Osteocyte (in vitro differentiated cells): ENCODE results near the gene WASHC2C. TPM values are rescaled to one million over a fixed set of nuclear protein-coding genes. Genes with fewer than 3 reads are reported as not detected.
"Not testable (repeated sequence)": the region's sequence is repeated elsewhere in the genome, so short reads cannot be mapped to it uniquely, and the experiment has no call there.

Experiments used
- DNase-seq: peaks from one replicate; pipeline ENCODE4 v3.0.0; 2021; ENCODE audit warnings: mixed read lengths; ENCODE audit not compliant: unreplicated experiment; ENCODE audit errors: extremely low spot score
- H3K27ac Mint-ChIP-seq: one replicate; pipeline ENCODE4 v1.8.0; 2021; ENCODE audit warnings: mild to moderate bottlenecking, mixed read lengths; ENCODE audit not compliant: unreplicated experiment
- H3K27me3 Mint-ChIP-seq: one replicate; pipeline ENCODE4 v1.8.0; 2021; ENCODE audit warnings: mixed read lengths; ENCODE audit not compliant: unreplicated experiment
- H3K36me3 Mint-ChIP-seq: one replicate; pipeline ENCODE4 v1.8.0; 2021; ENCODE audit warnings: mixed read lengths; ENCODE audit not compliant: unreplicated experiment
- H3K4me1 Mint-ChIP-seq: one replicate; pipeline ENCODE4 v1.8.0; 2021; ENCODE audit warnings: mixed read lengths; ENCODE audit not compliant: unreplicated experiment
- H3K4me3 Mint-ChIP-seq: one replicate; pipeline ENCODE4 v1.8.0; 2021; ENCODE audit warnings: mild to moderate bottlenecking, moderate library complexity, mixed read lengths; ENCODE audit not compliant: unreplicated experiment
- H3K9me3 Mint-ChIP-seq: one replicate; pipeline ENCODE4 v1.8.0; 2021; ENCODE audit warnings: mixed read lengths; ENCODE audit not compliant: unreplicated experiment
- long read RNA-seq: library from polyadenylated mRNA; unstranded; transcript quantifications from one replicate; pipeline ENCODE4 v2.0.0, GENCODE V29; 2021
- total RNA-seq: library from RNA; stranded (reverse); gene quantifications from 2 replicates; pipeline ENCODE4 v1.2.1, GENCODE V29; 2021

The WASHC2C gene, protein sequence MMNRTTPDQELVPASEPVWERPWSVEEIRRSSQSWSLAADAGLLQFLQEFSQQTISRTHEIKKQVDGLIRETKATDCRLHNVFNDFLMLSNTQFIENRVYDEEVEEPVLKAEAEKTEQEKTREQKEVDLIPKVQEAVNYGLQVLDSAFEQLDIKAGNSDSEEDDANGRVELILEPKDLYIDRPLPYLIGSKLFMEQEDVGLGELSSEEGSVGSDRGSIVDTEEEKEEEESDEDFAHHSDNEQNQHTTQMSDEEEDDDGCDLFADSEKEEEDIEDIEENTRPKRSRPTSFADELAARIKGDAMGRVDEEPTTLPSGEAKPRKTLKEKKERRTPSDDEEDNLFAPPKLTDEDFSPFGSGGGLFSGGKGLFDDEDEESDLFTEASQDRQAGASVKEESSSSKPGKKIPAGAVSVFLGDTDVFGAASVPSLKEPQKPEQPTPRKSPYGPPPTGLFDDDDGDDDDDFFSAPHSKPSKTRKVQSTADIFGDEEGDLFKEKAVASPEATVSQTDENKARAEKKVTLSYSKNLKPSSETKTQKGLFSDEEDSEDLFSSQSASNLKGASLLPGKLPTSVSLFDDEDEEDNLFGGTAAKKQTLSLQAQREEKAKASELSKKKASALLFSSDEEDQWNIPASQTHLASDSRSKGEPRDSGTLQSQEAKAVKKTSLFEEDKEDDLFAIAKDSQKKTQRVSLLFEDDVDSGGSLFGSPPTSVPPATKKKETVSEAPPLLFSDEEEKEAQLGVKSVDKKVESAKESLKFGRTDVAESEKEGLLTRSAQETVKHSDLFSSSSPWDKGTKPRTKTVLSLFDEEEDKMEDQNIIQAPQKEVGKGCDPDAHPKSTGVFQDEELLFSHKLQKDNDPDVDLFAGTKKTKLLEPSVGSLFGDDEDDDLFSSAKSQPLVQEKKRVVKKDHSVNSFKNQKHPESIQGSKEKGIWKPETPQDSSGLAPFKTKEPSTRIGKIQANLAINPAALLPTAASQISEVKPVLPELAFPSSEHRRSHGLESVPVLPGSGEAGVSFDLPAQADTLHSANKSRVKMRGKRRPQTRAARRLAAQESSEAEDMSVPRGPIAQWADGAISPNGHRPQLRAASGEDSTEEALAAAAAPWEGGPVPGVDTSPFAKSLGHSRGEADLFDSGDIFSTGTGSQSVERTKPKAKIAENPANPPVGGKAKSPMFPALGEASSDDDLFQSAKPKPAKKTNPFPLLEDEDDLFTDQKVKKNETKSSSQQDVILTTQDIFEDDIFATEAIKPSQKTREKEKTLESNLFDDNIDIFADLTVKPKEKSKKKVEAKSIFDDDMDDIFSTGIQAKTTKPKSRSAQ (N-terminal part only)
- 62.8 and 70.5 TPM in 2 replicates for total RNA-seq
- long read RNA-seq, full-length matches to known transcripts = 19 of 300 reads
- long read RNA-seq, partial matches to known transcripts = 202 of 300 reads
- long read RNA-seq, other reads (novel, unspliced or antisense) = 79 of 300 reads

DNA sequence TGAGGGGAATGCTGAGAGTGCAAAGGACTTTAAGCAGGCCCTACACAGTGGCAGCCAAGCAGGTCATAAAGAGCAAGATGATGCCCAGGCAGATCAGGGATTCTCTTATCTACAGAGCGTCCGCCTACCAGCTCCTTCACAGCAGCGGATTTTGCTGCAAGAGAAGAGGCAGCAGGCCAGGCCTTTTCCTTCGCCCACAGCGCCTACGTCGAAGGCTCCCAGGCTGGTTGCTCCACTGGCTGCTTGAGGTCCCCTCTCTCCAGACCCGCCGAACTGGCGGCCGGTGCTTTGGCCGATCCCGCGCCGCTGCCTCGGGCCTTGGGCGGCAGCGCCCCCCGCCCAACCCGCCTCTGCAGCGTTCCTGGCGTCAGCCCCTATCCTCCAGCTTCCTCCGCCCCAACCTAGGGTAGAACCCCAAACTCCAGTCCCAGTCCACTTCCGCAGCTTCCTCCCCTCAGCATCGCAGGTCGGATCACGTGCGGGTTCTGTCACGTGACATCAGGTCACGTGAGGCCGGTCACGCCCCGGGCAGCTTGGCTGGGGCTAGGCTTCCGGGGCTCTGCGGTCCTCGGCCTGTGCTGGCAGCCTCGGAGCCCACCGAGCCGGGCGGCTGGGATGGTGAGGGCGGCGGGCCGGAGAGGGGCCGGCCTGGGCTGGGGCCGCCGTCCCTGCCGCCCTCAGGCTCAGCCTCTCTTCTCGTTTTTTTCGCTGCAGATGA lies at the start of gene WASHC2C:
TSS of gene WASHC2C (plus strand) at position 564 of the 718 bp plus-strand sequence. CDS start at position 616, 52 bp downstream.
- DNase-seq = peak; percentile 96
- H3K4me1 Mint-ChIP-seq, H3K9me3 Mint-ChIP-seq, H3K27me3 Mint-ChIP-seq, H3K36me3 Mint-ChIP-seq: not testable (repeated sequence)
- H3K4me3 Mint-ChIP-seq = peak within 1 kb of the TSS; percentile 86
- H3K27ac Mint-ChIP-seq = peak within 1 kb of the TSS; percentile 81

DNA sequence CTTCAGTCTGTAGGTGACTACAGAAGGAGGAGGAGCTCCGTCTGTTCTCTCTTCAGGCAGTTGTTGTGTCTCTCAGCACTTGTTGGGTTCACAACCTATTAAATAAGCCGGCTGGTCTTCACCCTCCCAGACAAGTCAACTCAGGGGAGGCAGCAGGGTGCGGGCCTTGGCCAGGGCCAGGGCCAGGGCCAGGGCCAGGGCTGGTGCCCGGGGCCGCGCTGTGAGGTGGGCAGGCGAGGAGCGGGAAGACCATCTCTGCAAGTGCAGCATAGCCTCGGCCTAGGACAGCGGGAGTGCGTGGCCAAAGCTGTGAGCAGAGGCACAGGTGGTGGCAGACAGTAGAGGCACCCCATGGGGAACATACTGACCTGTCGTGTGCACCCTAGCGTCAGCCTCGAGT lies 48.6 kb upstream of the WASHC2C start:
- not testable (repeated sequence) for DNase-seq, H3K36me3 Mint-ChIP-seq, H3K4me3 Mint-ChIP-seq, H3K27me3 Mint-ChIP-seq, H3K4me1 Mint-ChIP-seq, H3K9me3 Mint-ChIP-seq, H3K27ac Mint-ChIP-seq

DNA sequence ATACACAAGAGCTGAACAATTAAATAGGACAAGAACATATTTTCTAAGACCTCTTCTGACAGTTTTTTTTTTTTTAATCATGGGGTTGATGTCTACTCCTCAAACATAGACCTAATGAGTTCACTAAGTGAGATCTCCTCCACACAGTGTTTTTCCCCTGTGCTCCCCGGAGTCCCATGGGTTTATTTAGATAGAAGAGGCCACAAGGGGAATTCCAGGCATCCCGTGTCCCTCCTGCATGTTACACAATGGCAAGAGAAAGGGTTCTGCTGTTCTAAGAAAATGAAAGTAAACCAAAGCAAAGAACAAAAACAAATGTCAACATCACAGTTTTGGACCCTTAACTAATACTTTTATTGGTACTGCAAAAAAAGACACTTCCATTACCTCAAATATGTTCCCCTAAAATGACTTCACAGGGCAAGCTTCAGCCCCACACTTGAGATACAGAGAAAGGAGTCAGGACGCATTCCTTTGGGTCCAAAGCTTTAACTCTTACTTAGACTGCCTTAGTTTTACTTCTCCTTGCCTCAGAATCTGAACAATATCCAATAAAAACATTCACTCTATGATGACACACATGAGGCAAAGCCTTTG lies 16.8 kb upstream of the WASHC2C start:
- H3K4me3 Mint-ChIP-seq = peak overlapping the region; percentile 29
- H3K4me1 Mint-ChIP-seq, H3K9me3 Mint-ChIP-seq, H3K27me3 Mint-ChIP-seq, DNase-seq, H3K27ac Mint-ChIP-seq, H3K36me3 Mint-ChIP-seq: not testable (repeated sequence)

DNA sequence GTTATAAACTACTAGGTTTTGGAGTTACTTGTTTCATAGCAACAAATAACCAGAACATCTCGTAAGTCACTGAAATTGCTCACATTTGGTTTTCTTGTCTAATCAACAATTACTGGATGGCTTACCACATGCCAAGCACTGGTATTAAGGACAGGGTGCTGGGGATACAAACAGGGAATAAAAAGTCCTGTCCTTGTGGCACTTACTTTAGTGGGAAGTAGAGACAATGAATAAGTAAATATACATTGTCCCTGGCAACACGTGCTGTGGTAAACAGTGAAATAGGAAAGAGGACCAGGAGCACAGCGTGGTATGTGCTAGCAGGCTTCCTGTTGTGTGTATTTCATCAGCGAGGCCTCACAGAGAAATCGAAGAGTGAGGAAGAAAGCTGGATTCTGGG lies 15.8 kb upstream of the WASHC2C start:
- not testable (repeated sequence) for H3K4me1 Mint-ChIP-seq, H3K36me3 Mint-ChIP-seq, H3K27me3 Mint-ChIP-seq, H3K27ac Mint-ChIP-seq, H3K9me3 Mint-ChIP-seq, H3K4me3 Mint-ChIP-seq, DNase-seq

DNA sequence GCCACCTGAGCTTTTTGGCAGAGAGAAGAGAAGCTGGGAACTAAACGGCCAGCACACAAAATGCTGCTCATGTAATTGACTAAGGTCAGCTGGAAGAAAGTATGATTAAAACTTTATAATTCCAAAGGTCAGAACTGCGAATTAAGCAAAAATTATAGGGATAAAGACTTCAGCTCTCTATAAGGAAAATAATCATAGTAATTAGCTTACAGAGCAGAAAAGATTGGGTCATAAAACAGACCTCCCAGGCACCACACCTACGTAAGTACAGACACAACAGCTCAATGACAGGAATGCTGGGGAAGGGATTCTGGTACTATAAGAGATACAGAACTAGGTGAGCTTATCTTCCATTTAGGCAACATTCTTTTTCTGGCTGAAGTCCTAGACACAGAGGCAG lies 10.0 kb upstream of the WASHC2C start:
- not testable (repeated sequence) for H3K36me3 Mint-ChIP-seq, H3K27ac Mint-ChIP-seq, H3K9me3 Mint-ChIP-seq, DNase-seq, H3K4me3 Mint-ChIP-seq, H3K4me1 Mint-ChIP-seq
- H3K27me3 Mint-ChIP-seq = peaks cover 27% of the 10 kb centered on the region

DNA sequence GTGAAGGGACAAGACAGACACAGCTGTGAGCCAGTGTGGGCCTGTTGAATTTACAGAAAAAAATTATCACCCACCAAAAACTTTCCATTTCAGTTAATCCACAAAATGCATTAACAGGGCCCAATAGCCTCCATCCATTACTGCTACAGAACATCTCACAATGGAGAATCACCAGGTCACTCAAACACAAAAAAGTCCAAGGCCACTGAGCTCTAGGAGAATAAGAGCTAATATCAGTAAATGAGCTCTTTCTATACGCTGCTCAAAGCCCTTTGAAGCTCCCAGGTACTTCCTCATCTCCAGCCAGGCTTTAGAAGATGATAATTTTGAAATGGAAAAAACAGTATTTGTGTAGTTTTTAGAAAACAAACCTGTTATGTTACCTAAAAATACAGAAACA lies 9.4 kb upstream of the WASHC2C start:
- H3K9me3 Mint-ChIP-seq, DNase-seq, H3K4me3 Mint-ChIP-seq, H3K36me3 Mint-ChIP-seq, H3K27ac Mint-ChIP-seq, H3K4me1 Mint-ChIP-seq: not testable (repeated sequence)
- H3K27me3 Mint-ChIP-seq = peaks cover 27% of the 10 kb centered on the region

DNA sequence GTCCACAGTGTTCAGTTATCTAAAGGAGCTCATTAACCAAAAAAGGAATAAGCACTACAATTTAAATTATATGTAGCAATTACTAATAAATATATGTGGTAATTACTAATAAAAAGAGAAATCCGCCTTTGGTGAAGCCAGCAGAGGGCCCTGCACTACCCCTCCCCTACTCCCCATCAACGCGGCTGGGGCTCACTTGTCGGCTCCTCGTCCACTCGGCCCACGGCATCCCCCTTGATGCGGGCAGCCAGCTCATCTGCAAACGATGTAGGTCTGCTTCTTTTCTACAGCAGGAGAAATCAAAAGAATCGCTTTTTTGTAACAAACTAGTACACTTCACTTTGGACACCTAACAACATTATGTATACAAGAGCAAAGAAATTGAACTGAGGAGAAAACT lies 5.6 kb upstream of the WASHC2C start:
- not testable (repeated sequence) for DNase-seq, H3K4me1 Mint-ChIP-seq, H3K9me3 Mint-ChIP-seq, H3K36me3 Mint-ChIP-seq, H3K4me3 Mint-ChIP-seq, H3K27ac Mint-ChIP-seq
- H3K27me3 Mint-ChIP-seq = peaks cover 18% of the 10 kb centered on the region

DNA sequence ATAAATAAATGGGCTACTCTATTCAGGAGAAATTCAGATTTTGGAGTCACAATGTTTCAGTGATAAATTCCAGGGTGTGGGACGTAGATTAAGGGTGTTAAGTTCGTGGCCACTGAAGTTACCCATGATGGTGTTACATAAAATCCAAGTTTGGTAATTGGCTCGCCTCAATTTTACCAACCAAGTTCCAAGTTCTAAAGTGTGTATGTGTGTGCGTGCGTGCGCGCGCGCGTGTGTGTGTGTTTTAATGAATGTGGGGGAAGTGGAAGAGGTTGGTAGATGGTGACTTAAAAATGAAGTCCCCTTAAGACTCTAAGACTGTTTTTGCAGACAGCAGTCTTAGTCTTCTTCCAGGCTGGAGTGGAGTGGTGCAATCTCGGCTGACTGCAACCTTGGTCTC lies 3.2 kb upstream of the WASHC2C start:
- DNase-seq, H3K4me3 Mint-ChIP-seq, H3K4me1 Mint-ChIP-seq, H3K27ac Mint-ChIP-seq, H3K36me3 Mint-ChIP-seq, H3K9me3 Mint-ChIP-seq, H3K27me3 Mint-ChIP-seq: not testable (repeated sequence)

DNA sequence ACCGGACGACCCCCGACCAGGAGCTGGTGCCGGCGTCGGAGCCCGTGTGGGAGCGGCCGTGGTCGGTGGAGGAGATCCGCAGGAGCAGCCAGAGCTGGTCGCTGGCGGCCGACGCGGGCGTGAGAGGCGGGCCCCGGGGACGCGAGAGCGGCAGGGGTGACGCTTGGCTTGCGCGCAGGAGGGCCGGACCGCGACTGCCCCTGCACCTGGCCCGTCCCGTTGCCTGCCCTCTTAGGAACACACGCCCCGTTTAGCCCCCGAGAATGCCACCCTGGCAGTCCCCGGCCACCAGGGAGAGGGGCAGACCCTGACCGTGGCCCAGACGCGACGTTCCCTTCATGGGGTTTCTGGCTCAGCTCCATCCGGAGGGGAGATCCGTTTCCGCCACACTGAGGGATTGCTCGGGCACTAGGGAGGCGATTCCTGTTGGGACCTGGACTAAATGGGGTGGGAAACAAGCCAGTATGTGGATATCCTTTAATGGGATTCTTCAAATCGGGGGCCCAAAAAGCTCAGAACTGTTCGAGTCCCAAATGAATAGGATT lies 427 bp downstream of the WASHC2C start:
- not testable (repeated sequence) for DNase-seq, H3K27me3 Mint-ChIP-seq, H3K36me3 Mint-ChIP-seq, H3K9me3 Mint-ChIP-seq, H3K4me1 Mint-ChIP-seq
- Mint-ChIP-seq H3K27ac (peak overlapping the region; percentile 34), H3K4me3 (peak overlapping the region; percentile 86)

DNA sequence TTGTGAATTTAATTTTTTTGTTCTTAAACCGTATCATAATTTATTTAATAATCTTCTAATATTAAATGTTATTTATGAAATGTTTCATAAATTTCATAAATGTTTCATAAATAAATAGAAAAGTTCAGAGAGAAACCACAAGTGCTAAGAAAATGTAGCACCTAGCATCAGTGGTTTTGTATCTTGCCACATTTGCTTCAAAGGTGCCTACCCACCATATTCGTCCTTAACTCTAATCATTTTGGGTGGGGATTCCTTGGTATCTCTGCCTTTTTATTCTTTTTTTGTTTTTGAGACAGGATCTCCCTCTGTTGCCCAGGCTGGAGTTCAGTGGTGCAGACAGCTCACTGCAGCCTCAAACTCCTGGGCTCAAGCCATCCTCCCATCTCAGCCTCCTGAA lies 7.4 kb downstream of the WASHC2C start:
- DNase-seq, H3K4me1 Mint-ChIP-seq, H3K4me3 Mint-ChIP-seq, H3K9me3 Mint-ChIP-seq, H3K27ac Mint-ChIP-seq, H3K36me3 Mint-ChIP-seq, H3K27me3 Mint-ChIP-seq: not testable (repeated sequence)
